Measurements from ENCODE around the gene CDH9.

CDH9 gene

DNA sequence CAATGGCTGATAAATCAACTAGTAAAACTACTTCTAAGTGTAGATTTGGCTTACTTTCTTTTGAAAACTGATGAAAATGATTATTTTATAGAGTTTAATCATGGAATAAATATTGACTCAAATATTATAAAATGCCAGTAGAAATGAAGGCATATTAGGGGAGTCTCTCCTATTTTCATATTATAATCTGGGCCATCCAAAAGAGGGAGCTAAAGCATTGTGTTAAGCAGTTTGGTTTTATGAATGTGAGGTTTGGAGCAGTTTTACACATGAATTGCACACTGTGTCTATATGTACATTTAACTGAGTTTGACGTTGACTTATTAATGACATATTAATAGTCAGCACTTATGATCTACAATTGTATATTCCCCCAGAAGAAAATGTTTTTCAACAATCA, 17.4 kb downstream of the CDH9 start:
- H3K4ac ChIP-seq (ENCODE audit: low read depth, low read length), result no peak overlapping the region
- H3K36me3 ChIP-seq (ENCODE audit: control insufficient read depth, insufficient read depth, low read length), result no peaks in the 10 kb centered on the region
- H4K5ac ChIP-seq (ENCODE audit: low read length), result no peak overlapping the region
- H3K79me1 ChIP-seq (ENCODE audit: low read length), result no peaks in the 10 kb centered on the region
- no peak overlapping the region for H3K27ac ChIP-seq (ENCODE audit: low read depth, low read length)
- H2BK5ac ChIP-seq (ENCODE audit: low read length), result no peak overlapping the region
- WGBS (ENCODE audit: extremely low coverage, insufficient coverage, low lambda C conversion rate), result no CpG with 5 or more reads among the region's 1 CpG
- H3K4me2 ChIP-seq (ENCODE audit: low read length), result no peak overlapping the region
- no peaks in the 10 kb centered on the region for H3K79me2 ChIP-seq (ENCODE audit: control insufficient read depth, insufficient read depth, low read length)
- H3K23ac ChIP-seq (ENCODE audit: low read length), result no peak overlapping the region
- no peak overlapping the region for H3K9ac ChIP-seq (ENCODE audit: low read length)
- H3K18ac ChIP-seq (ENCODE audit: low read length), result no peak overlapping the region
- no peaks in the 10 kb centered on the region for H3K4me1 ChIP-seq (ENCODE audit: control insufficient read depth, low read depth, low read length)
- H3K4me3 ChIP-seq (ENCODE audit: low read length), result no peak overlapping the region
- DNase-seq, result no peak
- no peak overlapping the region for H2AK5ac ChIP-seq (ENCODE audit: low read length)
- H2BK15ac ChIP-seq (replicated peaks; ENCODE audit: low read depth), result no peak overlapping the region
- no peak overlapping the region for H4K8ac ChIP-seq (ENCODE audit: low read depth, low read length)
- no peak overlapping the region for H3K56ac ChIP-seq (ENCODE audit: low read length)
- no peak overlapping the region for H2BK120ac ChIP-seq (ENCODE audit: low read depth, low read length)
- no peaks in the 10 kb centered on the region for H3K27me3 ChIP-seq (ENCODE audit: insufficient read depth, low read length, poor library complexity)

DNA sequence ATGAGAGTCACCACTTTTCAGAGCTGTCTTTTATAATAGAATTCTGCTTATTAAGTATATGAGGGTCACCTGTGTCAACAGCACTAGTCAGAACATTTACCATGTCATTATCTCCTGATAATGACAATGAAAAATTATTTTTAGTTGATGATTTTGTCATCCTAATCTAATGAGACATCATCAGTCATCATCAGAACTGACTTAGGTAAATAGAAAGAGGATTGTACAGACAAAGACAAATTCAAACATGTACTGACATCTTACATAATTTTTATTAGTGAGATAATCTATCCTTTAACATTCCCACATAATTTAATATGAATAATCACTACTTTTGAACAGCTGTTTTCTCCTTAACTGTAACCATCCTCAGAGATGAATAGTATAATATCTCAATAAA, 22.6 kb downstream of the CDH9 start:
- DNase-seq, result no peak
- Histone ChIP-seq H2BK15ac (replicated peaks; ENCODE audit: low read depth) (no peak overlapping the region), H3K79me2 (ENCODE audit: control insufficient read depth, insufficient read depth, low read length) (no peaks in the 10 kb centered on the region), H3K4me2 (ENCODE audit: low read length) (no peak overlapping the region), H4K8ac (ENCODE audit: low read depth, low read length) (no peak overlapping the region), H3K79me1 (ENCODE audit: low read length) (no peaks in the 10 kb centered on the region), H4K5ac (ENCODE audit: low read length) (no peak overlapping the region), H3K27ac (ENCODE audit: low read depth, low read length) (no peak overlapping the region), H3K56ac (ENCODE audit: low read length) (no peak overlapping the region), H3K23ac (ENCODE audit: low read length) (no peak overlapping the region), H3K18ac (ENCODE audit: low read length) (no peak overlapping the region), H3K4ac (ENCODE audit: low read depth, low read length) (no peak overlapping the region), H2AK5ac (ENCODE audit: low read length) (no peak overlapping the region), H3K27me3 (ENCODE audit: insufficient read depth, low read length, poor library complexity) (no peaks in the 10 kb centered on the region), H2BK120ac (ENCODE audit: low read depth, low read length) (no peak overlapping the region), H2BK5ac (ENCODE audit: low read length) (no peak overlapping the region), H3K9ac (ENCODE audit: low read length) (no peak overlapping the region), H3K4me3 (ENCODE audit: low read length) (no peak overlapping the region), H3K4me1 (ENCODE audit: control insufficient read depth, low read depth, low read length) (no peaks in the 10 kb centered on the region), H3K36me3 (ENCODE audit: control insufficient read depth, insufficient read depth, low read length) (no peaks in the 10 kb centered on the region)

DNA sequence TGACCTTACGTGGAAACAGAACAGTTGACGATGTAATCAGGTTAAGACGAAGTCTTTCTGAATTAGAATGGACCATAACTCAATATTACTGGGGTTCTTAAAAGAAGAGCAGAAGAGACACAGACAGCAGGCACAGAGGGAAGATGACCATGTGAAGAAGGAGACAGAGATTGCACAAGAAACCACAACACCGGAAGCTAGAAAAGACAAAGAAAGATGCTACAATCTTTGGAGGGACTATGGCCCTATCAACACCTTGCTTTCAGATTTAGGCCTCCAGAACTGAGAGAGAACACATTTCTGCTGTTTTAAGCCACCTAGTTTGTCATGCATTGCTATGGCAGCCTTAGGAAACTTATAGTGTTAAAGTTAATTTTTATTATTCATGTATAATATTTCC, 27.1 kb downstream of the CDH9 start:
- Histone ChIP-seq H3K56ac (ENCODE audit: low read length) (no peak overlapping the region), H3K4me1 (ENCODE audit: control insufficient read depth, low read depth, low read length) (no peaks in the 10 kb centered on the region), H3K18ac (ENCODE audit: low read length) (no peak overlapping the region), H4K8ac (ENCODE audit: low read depth, low read length) (no peak overlapping the region), H3K79me1 (ENCODE audit: low read length) (no peaks in the 10 kb centered on the region), H3K79me2 (ENCODE audit: control insufficient read depth, insufficient read depth, low read length) (no peaks in the 10 kb centered on the region), H3K9ac (ENCODE audit: low read length) (no peak overlapping the region), H3K27me3 (ENCODE audit: insufficient read depth, low read length, poor library complexity) (no peaks in the 10 kb centered on the region), H2BK120ac (ENCODE audit: low read depth, low read length) (no peak overlapping the region), H2BK15ac (replicated peaks; ENCODE audit: low read depth) (no peak overlapping the region), H3K4ac (ENCODE audit: low read depth, low read length) (no peak overlapping the region), H4K5ac (ENCODE audit: low read length) (no peak overlapping the region), H3K4me2 (ENCODE audit: low read length) (no peak overlapping the region), H3K23ac (ENCODE audit: low read length) (no peak overlapping the region), H3K27ac (ENCODE audit: low read depth, low read length) (no peak overlapping the region), H3K36me3 (ENCODE audit: control insufficient read depth, insufficient read depth, low read length) (no peaks in the 10 kb centered on the region), H3K4me3 (ENCODE audit: low read length) (no peak overlapping the region), H2BK5ac (ENCODE audit: low read length) (no peak overlapping the region), H2AK5ac (ENCODE audit: low read length) (no peak overlapping the region)
- WGBS (ENCODE audit: extremely low coverage, insufficient coverage, low lambda C conversion rate), result no CpG with 5 or more reads among the region's 4 CpGs
- no peak for DNase-seq

DNA sequence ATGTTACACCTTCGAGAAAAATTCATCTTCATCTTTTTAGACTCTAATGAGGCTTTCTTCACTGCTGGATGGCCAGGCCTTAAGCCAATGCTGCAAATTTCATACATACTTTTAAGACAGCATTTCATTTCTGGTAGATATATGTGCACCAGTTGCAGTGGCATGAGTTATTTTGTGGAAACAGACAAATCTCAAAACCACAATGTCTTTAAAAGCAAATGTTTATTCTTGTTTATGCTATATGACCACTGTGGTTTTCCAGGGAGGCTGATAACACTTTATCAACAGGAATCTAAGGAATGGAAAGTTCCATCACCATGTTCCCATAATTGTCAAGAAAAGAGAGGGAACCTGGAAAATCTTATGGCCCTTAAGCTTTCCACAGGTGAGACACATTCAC, 27.7 kb downstream of the CDH9 start:
- H3K27ac ChIP-seq (ENCODE audit: low read depth, low read length), result no peak overlapping the region
- H4K8ac ChIP-seq (ENCODE audit: low read depth, low read length), result no peak overlapping the region
- WGBS (ENCODE audit: extremely low coverage, insufficient coverage, low lambda C conversion rate), result no CpG with 5 or more reads among the region's 1 CpG

DNA sequence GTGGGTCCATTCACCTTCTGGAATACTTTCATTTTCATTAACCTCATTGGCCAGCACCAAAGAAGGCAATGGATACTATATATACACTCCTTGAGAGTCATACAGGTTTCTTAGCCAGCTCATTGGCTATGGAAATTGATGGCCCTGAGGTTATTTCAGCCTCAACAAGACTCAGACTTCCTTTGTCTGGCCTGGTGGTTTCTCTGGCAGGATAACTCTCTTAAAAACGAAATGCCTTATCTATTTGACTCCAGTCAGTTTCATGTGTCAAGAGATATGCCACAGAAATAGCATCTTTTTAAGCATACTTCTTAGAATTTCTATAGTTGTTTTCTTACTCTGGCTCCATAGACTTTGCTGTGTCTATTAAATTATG, 28.9 kb downstream of the CDH9 start:
- H3K79me2 ChIP-seq (ENCODE audit: control insufficient read depth, insufficient read depth, low read length), result no peaks in the 10 kb centered on the region
- H3K4ac ChIP-seq (ENCODE audit: low read depth, low read length), result no peak overlapping the region
- no peak overlapping the region for H3K4me2 ChIP-seq (ENCODE audit: low read length)
- no peak overlapping the region for H3K4me3 ChIP-seq (ENCODE audit: low read length)
- no peaks in the 10 kb centered on the region for H3K27me3 ChIP-seq (ENCODE audit: insufficient read depth, low read length, poor library complexity)
- no peak overlapping the region for H3K27ac ChIP-seq (ENCODE audit: low read depth, low read length)
- no peak overlapping the region for H2BK15ac ChIP-seq (replicated peaks; ENCODE audit: low read depth)
- H3K79me1 ChIP-seq (ENCODE audit: low read length), result no peaks in the 10 kb centered on the region
- no peak overlapping the region for H4K5ac ChIP-seq (ENCODE audit: low read length)
- no peak overlapping the region for H4K8ac ChIP-seq (ENCODE audit: low read depth, low read length)
- H3K4me1 ChIP-seq (ENCODE audit: control insufficient read depth, low read depth, low read length), result no peaks in the 10 kb centered on the region
- no peak overlapping the region for H3K18ac ChIP-seq (ENCODE audit: low read length)
- no peak overlapping the region for H2AK5ac ChIP-seq (ENCODE audit: low read length)
- no peaks in the 10 kb centered on the region for H3K36me3 ChIP-seq (ENCODE audit: control insufficient read depth, insufficient read depth, low read length)
- no peak overlapping the region for H3K9ac ChIP-seq (ENCODE audit: low read length)
- H2BK120ac ChIP-seq (ENCODE audit: low read depth, low read length), result no peak overlapping the region
- H3K23ac ChIP-seq (ENCODE audit: low read length), result no peak overlapping the region
- no peak for DNase-seq
- WGBS (ENCODE audit: extremely low coverage, insufficient coverage, low lambda C conversion rate), result no CpG with 5 or more reads among the region's 1 CpG
- no peak overlapping the region for H3K56ac ChIP-seq (ENCODE audit: low read length)
- no peak overlapping the region for H2BK5ac ChIP-seq (ENCODE audit: low read length)

More for the DNA sequence above, 27.7 kb downstream of the CDH9 start:
- H2BK15ac ChIP-seq (replicated peaks; ENCODE audit: low read depth), result no peak overlapping the region
- H3K79me2 ChIP-seq (ENCODE audit: control insufficient read depth, insufficient read depth, low read length), result no peaks in the 10 kb centered on the region
- no peak overlapping the region for H3K4me3 ChIP-seq (ENCODE audit: low read length)
- DNase-seq, result no peak
- no peak overlapping the region for H2BK120ac ChIP-seq (ENCODE audit: low read depth, low read length)
- no peak overlapping the region for H3K56ac ChIP-seq (ENCODE audit: low read length)
- no peak overlapping the region for H4K5ac ChIP-seq (ENCODE audit: low read length)
- H3K23ac ChIP-seq (ENCODE audit: low read length), result no peak overlapping the region
- no peak overlapping the region for H3K4ac ChIP-seq (ENCODE audit: low read depth, low read length)
- no peaks in the 10 kb centered on the region for H3K27me3 ChIP-seq (ENCODE audit: insufficient read depth, low read length, poor library complexity)
- H3K36me3 ChIP-seq (ENCODE audit: control insufficient read depth, insufficient read depth, low read length), result no peaks in the 10 kb centered on the region
- no peak overlapping the region for H3K4me2 ChIP-seq (ENCODE audit: low read length)
- H2AK5ac ChIP-seq (ENCODE audit: low read length), result no peak overlapping the region
- H3K18ac ChIP-seq (ENCODE audit: low read length), result no peak overlapping the region
- no peak overlapping the region for H2BK5ac ChIP-seq (ENCODE audit: low read length)
- no peaks in the 10 kb centered on the region for H3K4me1 ChIP-seq (ENCODE audit: control insufficient read depth, low read depth, low read length)
- H3K9ac ChIP-seq (ENCODE audit: low read length), result no peak overlapping the region
- no peaks in the 10 kb centered on the region for H3K79me1 ChIP-seq (ENCODE audit: low read length)

DNA sequence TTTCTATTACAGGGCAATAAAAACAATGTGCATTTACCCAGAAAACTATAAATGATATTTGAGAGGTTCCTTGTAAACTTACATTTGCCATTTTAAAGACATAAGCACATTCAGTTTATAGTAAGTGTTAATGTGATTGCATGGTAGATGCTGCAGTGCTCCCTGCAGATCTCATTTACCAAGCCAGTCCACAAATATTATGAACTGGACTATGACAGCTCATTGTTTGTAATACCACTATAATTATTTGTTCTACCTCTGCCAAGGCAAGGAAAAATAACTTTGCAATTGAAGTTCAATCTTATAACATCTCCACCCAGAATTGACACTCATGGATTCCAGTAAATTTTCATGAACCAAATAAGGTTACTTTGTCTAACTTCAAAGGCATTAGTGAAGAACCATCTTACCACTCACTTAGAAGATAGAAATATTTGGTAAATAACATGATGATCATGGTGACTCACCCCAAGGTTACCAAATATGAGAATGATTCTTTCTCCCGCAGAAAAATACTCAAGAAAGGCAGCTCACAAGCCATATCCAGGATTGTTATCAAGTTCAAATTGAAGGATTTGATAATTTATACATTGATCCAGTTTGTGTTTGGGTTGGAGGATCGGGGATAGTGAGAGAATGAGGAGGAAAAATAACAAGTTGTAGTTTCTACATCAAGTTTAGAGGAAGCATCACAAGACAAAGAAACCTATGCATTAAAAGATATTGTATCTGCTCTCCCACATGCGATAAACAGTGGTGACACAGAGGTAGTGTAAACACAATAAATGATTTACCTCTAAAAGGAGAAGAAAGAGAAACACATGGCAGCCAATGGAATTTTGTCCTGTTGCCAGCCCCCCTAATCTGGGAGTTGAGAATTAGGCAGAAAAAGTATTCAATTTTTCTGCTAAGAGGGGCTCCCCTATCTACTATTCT, 29.5 kb downstream of the CDH9 start:
- Histone ChIP-seq H3K56ac (ENCODE audit: low read length) (no peak overlapping the region), H3K4me1 (ENCODE audit: control insufficient read depth, low read depth, low read length) (no peaks in the 10 kb centered on the region), H3K4me2 (ENCODE audit: low read length) (no peak overlapping the region), H3K79me2 (ENCODE audit: control insufficient read depth, insufficient read depth, low read length) (no peaks in the 10 kb centered on the region), H4K8ac (ENCODE audit: low read depth, low read length) (no peak overlapping the region), H3K9ac (ENCODE audit: low read length) (no peak overlapping the region), H3K27ac (ENCODE audit: low read depth, low read length) (no peak overlapping the region), H2AK5ac (ENCODE audit: low read length) (no peak overlapping the region), H2BK15ac (replicated peaks; ENCODE audit: low read depth) (no peak overlapping the region), H2BK120ac (ENCODE audit: low read depth, low read length) (no peak overlapping the region), H3K27me3 (ENCODE audit: insufficient read depth, low read length, poor library complexity) (no peaks in the 10 kb centered on the region), H3K18ac (ENCODE audit: low read length) (no peak overlapping the region), H3K4me3 (ENCODE audit: low read length) (no peak overlapping the region), H3K23ac (ENCODE audit: low read length) (no peak overlapping the region), H3K79me1 (ENCODE audit: low read length) (no peaks in the 10 kb centered on the region), H3K4ac (ENCODE audit: low read depth, low read length) (no peak overlapping the region), H2BK5ac (ENCODE audit: low read length) (no peak overlapping the region), H4K5ac (ENCODE audit: low read length) (no peak overlapping the region), H3K36me3 (ENCODE audit: control insufficient read depth, insufficient read depth, low read length) (no peaks in the 10 kb centered on the region)
- no peak for DNase-seq
- 100% methylated on average over 1 of the region's 3 CpGs for WGBS (ENCODE audit: extremely low coverage, insufficient coverage, low lambda C conversion rate)
